Measurements from ENCODE around the gene CD99. TPM values are rescaled to one million over a fixed set of nuclear protein-coding genes. Genes with fewer than 3 reads are reported as not detected.

CD99 gene
- total and polyA plus RNA-seq, 2 experiments from 2014 or later = 28.5 to 43.1 TPM

- no peak for TF ChIP-seq JUNB (IDR thresholded peaks at IDR 0.05; ENCODE audit: unreplicated experiment)
- no peak for TF ChIP-seq NANOG (IDR thresholded peaks at IDR 0.05; ENCODE audit: borderline replicate concordance)
- no peak for TF ChIP-seq EZH2 (IDR thresholded peaks at IDR 0.05; ENCODE audit: low read depth, unreplicated experiment)
Observed at GRCh38 chrX:2672084-2672483, 19.0 kb upstream of the CD99 start (continued).

GRCh38 chrX:2673611-2674010 is 17.5 kb upstream of the CD99 start:
- no peaks in the 10 kb centered on the region for H4K20me1 ChIP-seq (replicated peaks; ENCODE audit: insufficient read depth)
- no peaks in the 10 kb centered on the region for H3K9me2 ChIP-seq (ENCODE audit: insufficient read depth)
- H3K9me3 Mint-ChIP-seq = no peaks in the 10 kb centered on the region
- H3K4me2 ChIP-seq = no peak overlapping the region
- no peaks in the 10 kb centered on the region for H3K4me1 ChIP-seq (ENCODE audit: insufficient read depth)
- H3K4me3 Mint-ChIP-seq = no peak overlapping the region
- no peaks in the 10 kb centered on the region for H3K36me3 ChIP-seq (ENCODE audit: insufficient read depth)
- peaks cover 1% of the 10 kb centered on the region for H3K27me3 Mint-ChIP-seq (ENCODE audit: insufficient read depth, low read depth, poor library complexity)
- H3K27ac Mint-ChIP-seq = no peak overlapping the region
- H3K27me3 ChIP-seq (ENCODE audit: insufficient read depth) = no peaks in the 10 kb centered on the region
- no peak overlapping the region for H3K4me3 ChIP-seq
- no peaks in the 10 kb centered on the region for H3F3A ChIP-seq (replicated peaks; ENCODE audit: low read depth)
- no peaks in the 10 kb centered on the region; the same call in 2 of the 3 replicates for H3K4me1 Mint-ChIP-seq
- ATAC-seq = no peak; the same call in 2 of the 3 replicates
- TF ChIP-seq REST (IDR thresholded peaks at IDR 0.05; ENCODE audit: unreplicated experiment) (no peak), EZH2phosphoT487 (IDR thresholded peaks at IDR 0.05; ENCODE audit: unreplicated experiment) (no peak), ZNF331 (CRISPR knock-in tag; IDR thresholded peaks at IDR 0.05; ENCODE audit: low read depth) (no peak), NANOG (IDR thresholded peaks at IDR 0.05; ENCODE audit: borderline replicate concordance) (no peak), POLR2AphosphoS5 (IDR thresholded peaks at IDR 0.05; ENCODE audit: low read depth) (no peak), ZNF114 (CRISPR knock-in tag; IDR thresholded peaks at IDR 0.05) (no peak), JUNB (IDR thresholded peaks at IDR 0.05; ENCODE audit: unreplicated experiment) (no peak), ETS1 (IDR thresholded peaks at IDR 0.05) (no peak), ZNF462 (CRISPR knock-in tag; IDR thresholded peaks at IDR 0.05) (no peak), CTCF (conservative IDR thresholded peaks at IDR 0.05; ENCODE audit: low read depth in 2 of 2) (no peak), EZH2 (IDR thresholded peaks at IDR 0.05; ENCODE audit: low read depth, unreplicated experiment) (no peak), STAT1 (IDR thresholded peaks at IDR 0.05; ENCODE audit: unreplicated experiment) (no peak), CREB1 (CRISPR knock-in tag; IDR thresholded peaks at IDR 0.05; ENCODE audit: low read depth) (no peak)
- no peak overlapping the region for H3K27ac ChIP-seq (ENCODE audit: low read depth)
- H3K36me3 Mint-ChIP-seq (ENCODE audit: low read depth) = no peaks in the 10 kb centered on the region; the same call in 1 of the 3 replicates
- no peak for DNase-seq (ENCODE audit: low spot score)
- no peaks in the 10 kb centered on the region for H3K79me2 ChIP-seq (replicated peaks; ENCODE audit: insufficient read depth)
- no peak overlapping the region for H2AFZ ChIP-seq
